ENCODE results near the gene LENG1. TPM values are rescaled to one million over a fixed set of nuclear protein-coding genes. Genes with fewer than 3 reads are reported as not detected.
A peak's percentile ranks its signal among the peaks of the same experiment; 100 is the strongest.

LENG1 gene
- total and polyA plus RNA-seq, 9 of the 15 experiments (the other 6 are each of a cell fraction or from before 2014, with no cell fraction given): 0.30 to 10.5 (median 4.7) TPM

DNA sequence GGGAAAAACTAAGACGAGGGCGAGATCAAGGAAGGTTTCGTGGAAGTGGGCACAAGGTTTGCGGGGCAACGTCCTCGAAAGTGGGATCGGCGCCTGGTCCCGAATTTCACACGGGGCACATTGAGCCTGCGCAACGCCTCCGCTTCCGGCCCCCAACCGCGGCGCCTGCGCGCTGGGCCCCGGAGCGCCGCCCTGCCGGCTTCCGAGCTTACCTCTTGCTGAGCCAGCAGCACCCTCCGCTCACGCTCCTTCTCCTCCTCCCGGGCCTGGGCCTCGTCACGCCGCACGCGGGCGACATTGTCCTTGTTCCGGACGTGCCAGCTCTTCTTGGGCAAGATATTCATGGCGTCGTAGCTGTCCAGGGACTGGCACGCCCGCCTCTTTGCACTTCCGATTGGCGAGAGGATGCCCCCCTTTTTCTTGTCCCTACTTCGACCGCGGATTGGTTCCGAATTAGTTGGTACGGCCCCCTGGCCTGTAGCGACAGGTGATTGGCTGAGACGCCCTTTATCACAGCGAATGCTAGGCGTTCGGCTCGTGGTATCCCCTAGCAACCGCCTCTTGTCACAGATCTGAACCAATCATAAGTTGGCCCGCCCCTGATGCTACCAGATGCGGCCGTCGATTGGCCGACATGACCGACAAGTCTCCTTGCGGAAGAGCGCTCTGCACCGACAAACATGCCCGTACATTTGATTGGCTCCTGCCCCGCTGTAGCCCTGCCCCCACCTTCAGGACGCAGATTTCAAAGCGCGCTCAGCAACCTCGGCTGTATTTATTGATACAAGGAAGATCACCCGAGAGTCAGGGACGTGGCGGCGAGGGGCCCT is at the start of gene LENG1 (continued):
- TF ChIP-seq, protein P1, sequence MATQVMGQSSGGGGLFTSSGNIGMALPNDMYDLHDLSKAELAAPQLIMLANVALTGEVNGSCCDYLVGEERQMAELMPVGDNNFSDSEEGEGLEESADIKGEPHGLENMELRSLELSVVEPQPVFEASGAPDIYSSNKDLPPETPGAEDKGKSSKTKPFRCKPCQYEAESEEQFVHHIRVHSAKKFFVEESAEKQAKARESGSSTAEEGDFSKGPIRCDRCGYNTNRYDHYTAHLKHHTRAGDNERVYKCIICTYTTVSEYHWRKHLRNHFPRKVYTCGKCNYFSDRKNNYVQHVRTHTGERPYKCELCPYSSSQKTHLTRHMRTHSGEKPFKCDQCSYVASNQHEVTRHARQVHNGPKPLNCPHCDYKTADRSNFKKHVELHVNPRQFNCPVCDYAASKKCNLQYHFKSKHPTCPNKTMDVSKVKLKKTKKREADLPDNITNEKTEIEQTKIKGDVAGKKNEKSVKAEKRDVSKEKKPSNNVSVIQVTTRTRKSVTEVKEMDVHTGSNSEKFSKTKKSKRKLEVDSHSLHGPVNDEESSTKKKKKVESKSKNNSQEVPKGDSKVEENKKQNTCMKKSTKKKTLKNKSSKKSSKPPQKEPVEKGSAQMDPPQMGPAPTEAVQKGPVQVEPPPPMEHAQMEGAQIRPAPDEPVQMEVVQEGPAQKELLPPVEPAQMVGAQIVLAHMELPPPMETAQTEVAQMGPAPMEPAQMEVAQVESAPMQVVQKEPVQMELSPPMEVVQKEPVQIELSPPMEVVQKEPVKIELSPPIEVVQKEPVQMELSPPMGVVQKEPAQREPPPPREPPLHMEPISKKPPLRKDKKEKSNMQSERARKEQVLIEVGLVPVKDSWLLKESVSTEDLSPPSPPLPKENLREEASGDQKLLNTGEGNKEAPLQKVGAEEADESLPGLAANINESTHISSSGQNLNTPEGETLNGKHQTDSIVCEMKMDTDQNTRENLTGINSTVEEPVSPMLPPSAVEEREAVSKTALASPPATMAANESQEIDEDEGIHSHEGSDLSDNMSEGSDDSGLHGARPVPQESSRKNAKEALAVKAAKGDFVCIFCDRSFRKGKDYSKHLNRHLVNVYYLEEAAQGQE (IDR thresholded peaks at IDR 0.05; ENCODE audit: borderline replicate concordance): no peak
- TF ChIP-seq, protein P1 (CRISPR knock-in tag; IDR thresholded peaks at IDR 0.05; ENCODE audit: low read depth): peak; percentile 69; the same call in 1 of the 2 replicates
- TF ChIP-seq, protein P2, sequence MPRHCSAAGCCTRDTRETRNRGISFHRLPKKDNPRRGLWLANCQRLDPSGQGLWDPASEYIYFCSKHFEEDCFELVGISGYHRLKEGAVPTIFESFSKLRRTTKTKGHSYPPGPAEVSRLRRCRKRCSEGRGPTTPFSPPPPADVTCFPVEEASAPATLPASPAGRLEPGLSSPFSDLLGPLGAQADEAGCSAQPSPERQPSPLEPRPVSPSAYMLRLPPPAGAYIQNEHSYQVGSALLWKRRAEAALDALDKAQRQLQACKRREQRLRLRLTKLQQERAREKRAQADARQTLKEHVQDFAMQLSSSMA (CRISPR knock-in tag; IDR thresholded peaks at IDR 0.05): 0 out of 2 replicates have a peak, but pooled peaks have one; percentile 16
- TF ChIP-seq RBBP5 (IDR thresholded peaks at IDR 0.05; ENCODE audit: borderline replicate concordance, insufficient read depth, low read length, poor library complexity, severe bottlenecking) (peak; percentile 82), HOXB6 (CRISPR knock-in tag; IDR thresholded peaks at IDR 0.05; ENCODE audit: borderline replicate concordance) (no peak), EHMT2 (IDR thresholded peaks at IDR 0.05) (no peak), XRCC3 (IDR thresholded peaks at IDR 0.05) (no peak), MYC (IDR thresholded peaks at IDR 0.05; ENCODE audit: low read depth, low read length) (peak; percentile 23), MYC (CRISPR knock-in tag; IDR thresholded peaks at IDR 0.05; ENCODE audit: borderline replicate concordance, low read depth) (no peak)
- TF ChIP-seq, protein P3, sequence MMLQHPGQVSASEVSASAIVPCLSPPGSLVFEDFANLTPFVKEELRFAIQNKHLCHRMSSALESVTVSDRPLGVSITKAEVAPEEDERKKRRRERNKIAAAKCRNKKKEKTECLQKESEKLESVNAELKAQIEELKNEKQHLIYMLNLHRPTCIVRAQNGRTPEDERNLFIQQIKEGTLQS (IDR thresholded peaks at IDR 0.05): no peak
- TF ChIP-seq, protein P3 (CRISPR knock-in tag; conservative IDR thresholded peaks at IDR 0.05): 0 out of 2 replicates have a peak, but pooled peaks have one; percentile 37
- TF ChIP-seq, protein P4, sequence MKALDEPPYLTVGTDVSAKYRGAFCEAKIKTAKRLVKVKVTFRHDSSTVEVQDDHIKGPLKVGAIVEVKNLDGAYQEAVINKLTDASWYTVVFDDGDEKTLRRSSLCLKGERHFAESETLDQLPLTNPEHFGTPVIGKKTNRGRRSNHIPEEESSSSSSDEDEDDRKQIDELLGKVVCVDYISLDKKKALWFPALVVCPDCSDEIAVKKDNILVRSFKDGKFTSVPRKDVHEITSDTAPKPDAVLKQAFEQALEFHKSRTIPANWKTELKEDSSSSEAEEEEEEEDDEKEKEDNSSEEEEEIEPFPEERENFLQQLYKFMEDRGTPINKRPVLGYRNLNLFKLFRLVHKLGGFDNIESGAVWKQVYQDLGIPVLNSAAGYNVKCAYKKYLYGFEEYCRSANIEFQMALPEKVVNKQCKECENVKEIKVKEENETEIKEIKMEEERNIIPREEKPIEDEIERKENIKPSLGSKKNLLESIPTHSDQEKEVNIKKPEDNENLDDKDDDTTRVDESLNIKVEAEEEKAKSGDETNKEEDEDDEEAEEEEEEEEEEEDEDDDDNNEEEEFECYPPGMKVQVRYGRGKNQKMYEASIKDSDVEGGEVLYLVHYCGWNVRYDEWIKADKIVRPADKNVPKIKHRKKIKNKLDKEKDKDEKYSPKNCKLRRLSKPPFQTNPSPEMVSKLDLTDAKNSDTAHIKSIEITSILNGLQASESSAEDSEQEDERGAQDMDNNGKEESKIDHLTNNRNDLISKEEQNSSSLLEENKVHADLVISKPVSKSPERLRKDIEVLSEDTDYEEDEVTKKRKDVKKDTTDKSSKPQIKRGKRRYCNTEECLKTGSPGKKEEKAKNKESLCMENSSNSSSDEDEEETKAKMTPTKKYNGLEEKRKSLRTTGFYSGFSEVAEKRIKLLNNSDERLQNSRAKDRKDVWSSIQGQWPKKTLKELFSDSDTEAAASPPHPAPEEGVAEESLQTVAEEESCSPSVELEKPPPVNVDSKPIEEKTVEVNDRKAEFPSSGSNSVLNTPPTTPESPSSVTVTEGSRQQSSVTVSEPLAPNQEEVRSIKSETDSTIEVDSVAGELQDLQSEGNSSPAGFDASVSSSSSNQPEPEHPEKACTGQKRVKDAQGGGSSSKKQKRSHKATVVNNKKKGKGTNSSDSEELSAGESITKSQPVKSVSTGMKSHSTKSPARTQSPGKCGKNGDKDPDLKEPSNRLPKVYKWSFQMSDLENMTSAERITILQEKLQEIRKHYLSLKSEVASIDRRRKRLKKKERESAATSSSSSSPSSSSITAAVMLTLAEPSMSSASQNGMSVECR (CRISPR knock-in tag; IDR thresholded peaks at IDR 0.05): peak; percentile 41; the same call in 1 of the 2 replicates

Measured in K562 (cell line).